ENCODE measurements around the gene KRTCAP3. TPM values are rescaled to one million over a fixed set of nuclear protein-coding genes. Genes with fewer than 3 reads are reported as not detected.

Gene KRTCAP3
- total and polyA plus RNA-seq, 9 of the 15 experiments (the other 6 are each of a cell fraction or from before 2014, with no cell fraction given), result 0.24 to 1.4 (median 0.73) TPM

DNA sequence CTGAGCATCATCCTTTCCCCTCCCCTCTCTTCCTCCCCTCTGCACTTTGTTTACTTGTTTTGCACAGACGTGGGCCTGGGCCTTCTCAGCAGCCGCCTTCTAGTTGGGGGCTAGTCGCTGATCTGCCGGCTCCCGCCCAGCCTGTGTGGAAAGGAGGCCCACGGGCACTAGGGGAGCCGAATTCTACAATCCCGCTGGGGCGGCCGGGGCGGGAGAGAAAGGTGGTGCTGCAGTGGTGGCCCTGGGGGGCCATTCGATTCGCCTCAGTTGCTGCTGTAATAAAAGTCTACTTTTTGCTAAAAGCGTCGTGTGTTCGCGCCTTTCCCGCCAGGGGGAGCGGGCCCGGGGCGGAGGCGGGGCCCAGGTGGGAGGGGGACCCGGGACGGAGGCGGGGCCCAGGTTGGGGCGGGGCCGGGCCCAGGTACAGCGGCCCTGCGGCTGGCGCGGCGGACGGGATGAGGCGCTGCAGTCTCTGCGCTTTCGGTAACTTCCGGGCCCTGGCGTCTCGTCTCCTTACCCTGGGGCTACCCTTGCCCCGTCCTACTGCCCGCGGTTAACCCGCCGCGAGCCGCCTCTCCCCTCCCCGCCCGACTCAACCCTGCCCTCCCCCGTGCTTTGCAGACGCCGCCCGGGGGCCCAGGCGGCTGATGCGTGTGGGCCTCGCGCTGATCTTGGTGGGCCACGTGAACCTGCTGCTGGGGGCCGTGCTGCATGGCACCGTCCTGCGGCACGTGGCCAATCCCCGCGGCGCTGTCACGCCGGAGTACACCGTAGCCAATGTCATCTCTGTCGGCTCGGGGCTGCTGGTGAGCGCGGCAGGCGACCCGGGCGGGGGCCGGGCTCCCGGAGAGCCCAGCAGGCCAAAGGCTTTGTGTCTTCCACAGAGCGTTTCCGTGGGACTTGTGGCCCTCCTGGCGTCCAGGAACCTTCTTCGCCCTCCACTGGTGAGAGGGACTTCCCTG lies at the start of gene KRTCAP3 (continued):
- TF ChIP-seq, protein P1, sequence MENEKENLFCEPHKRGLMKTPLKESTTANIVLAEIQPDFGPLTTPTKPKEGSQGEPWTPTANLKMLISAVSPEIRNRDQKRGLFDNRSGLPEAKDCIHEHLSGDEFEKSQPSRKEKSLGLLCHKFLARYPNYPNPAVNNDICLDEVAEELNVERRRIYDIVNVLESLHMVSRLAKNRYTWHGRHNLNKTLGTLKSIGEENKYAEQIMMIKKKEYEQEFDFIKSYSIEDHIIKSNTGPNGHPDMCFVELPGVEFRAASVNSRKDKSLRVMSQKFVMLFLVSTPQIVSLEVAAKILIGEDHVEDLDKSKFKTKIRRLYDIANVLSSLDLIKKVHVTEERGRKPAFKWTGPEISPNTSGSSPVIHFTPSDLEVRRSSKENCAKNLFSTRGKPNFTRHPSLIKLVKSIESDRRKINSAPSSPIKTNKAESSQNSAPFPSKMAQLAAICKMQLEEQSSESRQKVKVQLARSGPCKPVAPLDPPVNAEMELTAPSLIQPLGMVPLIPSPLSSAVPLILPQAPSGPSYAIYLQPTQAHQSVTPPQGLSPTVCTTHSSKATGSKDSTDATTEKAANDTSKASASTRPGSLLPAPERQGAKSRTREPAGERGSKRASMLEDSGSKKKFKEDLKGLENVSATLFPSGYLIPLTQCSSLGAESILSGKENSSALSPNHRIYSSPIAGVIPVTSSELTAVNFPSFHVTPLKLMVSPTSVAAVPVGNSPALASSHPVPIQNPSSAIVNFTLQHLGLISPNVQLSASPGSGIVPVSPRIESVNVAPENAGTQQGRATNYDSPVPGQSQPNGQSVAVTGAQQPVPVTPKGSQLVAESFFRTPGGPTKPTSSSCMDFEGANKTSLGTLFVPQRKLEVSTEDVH (IDR thresholded peaks at IDR 0.05; ENCODE audit: low read depth, partially characterized antibody), result no peak
- TF ChIP-seq, protein P2, sequence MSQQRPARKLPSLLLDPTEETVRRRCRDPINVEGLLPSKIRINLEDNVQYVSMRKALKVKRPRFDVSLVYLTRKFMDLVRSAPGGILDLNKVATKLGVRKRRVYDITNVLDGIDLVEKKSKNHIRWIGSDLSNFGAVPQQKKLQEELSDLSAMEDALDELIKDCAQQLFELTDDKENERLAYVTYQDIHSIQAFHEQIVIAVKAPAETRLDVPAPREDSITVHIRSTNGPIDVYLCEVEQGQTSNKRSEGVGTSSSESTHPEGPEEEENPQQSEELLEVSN (IDR thresholded peaks at IDR 0.05; ENCODE audit: borderline replicate concordance in 1 of 2, extremely low read depth in 1 of 2, insufficient read depth in 1 of 2, insufficient read length in 1 of 2, low read depth in 1 of 2, low read length in 1 of 2, poor library complexity in 1 of 2, severe bottlenecking in 1 of 2), result peak in 1 of 2 experiments; percentile 50
- TF ChIP-seq, protein P3, sequence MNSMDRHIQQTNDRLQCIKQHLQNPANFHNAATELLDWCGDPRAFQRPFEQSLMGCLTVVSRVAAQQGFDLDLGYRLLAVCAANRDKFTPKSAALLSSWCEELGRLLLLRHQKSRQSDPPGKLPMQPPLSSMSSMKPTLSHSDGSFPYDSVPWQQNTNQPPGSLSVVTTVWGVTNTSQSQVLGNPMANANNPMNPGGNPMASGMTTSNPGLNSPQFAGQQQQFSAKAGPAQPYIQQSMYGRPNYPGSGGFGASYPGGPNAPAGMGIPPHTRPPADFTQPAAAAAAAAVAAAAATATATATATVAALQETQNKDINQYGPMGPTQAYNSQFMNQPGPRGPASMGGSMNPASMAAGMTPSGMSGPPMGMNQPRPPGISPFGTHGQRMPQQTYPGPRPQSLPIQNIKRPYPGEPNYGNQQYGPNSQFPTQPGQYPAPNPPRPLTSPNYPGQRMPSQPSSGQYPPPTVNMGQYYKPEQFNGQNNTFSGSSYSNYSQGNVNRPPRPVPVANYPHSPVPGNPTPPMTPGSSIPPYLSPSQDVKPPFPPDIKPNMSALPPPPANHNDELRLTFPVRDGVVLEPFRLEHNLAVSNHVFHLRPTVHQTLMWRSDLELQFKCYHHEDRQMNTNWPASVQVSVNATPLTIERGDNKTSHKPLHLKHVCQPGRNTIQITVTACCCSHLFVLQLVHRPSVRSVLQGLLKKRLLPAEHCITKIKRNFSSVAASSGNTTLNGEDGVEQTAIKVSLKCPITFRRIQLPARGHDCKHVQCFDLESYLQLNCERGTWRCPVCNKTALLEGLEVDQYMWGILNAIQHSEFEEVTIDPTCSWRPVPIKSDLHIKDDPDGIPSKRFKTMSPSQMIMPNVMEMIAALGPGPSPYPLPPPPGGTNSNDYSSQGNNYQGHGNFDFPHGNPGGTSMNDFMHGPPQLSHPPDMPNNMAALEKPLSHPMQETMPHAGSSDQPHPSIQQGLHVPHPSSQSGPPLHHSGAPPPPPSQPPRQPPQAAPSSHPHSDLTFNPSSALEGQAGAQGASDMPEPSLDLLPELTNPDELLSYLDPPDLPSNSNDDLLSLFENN (IDR thresholded peaks at IDR 0.05; ENCODE audit: low read depth in 2 of 2, low read length in 2 of 2), result no peak
- TF ChIP-seq MAFF (IDR thresholded peaks at IDR 0.05; ENCODE audit: low read length) (no peak), MTA3 (IDR thresholded peaks at IDR 0.05; ENCODE audit: borderline replicate concordance) (no peak), RBFOX2 (IDR thresholded peaks at IDR 0.05; ENCODE audit: low read depth, low read length) (peak; percentile 48), SP2 (IDR thresholded peaks at IDR 0.05; ENCODE audit: extremely low read depth, low read depth, low read length, poor library complexity, severe bottlenecking) (no peak), NFYB (IDR thresholded peaks at IDR 0.05; ENCODE audit: extremely low read depth, insufficient read length) (no peak), RNF2 (IDR thresholded peaks at IDR 0.05) (no peak), SAFB (IDR thresholded peaks at IDR 0.05; ENCODE audit: borderline replicate concordance, low read depth, low read length) (no peak)
- TF ChIP-seq, protein P4, sequence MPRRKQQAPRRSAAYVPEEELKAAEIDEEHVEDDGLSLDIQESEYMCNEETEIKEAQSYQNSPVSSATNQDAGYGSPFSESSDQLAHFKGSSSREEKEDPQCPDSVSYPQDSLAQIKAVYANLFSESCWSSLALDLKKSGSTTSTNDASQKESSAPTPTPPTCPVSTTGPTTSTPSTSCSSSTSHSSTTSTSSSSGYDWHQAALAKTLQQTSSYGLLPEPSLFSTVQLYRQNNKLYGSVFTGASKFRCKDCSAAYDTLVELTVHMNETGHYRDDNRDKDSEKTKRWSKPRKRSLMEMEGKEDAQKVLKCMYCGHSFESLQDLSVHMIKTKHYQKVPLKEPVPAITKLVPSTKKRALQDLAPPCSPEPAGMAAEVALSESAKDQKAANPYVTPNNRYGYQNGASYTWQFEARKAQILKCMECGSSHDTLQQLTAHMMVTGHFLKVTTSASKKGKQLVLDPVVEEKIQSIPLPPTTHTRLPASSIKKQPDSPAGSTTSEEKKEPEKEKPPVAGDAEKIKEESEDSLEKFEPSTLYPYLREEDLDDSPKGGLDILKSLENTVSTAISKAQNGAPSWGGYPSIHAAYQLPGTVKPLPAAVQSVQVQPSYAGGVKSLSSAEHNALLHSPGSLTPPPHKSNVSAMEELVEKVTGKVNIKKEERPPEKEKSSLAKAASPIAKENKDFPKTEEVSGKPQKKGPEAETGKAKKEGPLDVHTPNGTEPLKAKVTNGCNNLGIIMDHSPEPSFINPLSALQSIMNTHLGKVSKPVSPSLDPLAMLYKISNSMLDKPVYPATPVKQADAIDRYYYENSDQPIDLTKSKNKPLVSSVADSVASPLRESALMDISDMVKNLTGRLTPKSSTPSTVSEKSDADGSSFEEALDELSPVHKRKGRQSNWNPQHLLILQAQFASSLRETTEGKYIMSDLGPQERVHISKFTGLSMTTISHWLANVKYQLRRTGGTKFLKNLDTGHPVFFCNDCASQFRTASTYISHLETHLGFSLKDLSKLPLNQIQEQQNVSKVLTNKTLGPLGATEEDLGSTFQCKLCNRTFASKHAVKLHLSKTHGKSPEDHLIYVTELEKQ (CRISPR knock-in tag; IDR thresholded peaks at IDR 0.05), result no peak
